Inferior parietal cortex (tissue), 1 donor: ENCODE measurements around the gene USP33.
"Not testable (repeated sequence)": the region's sequence is repeated elsewhere in the genome, so short reads cannot be mapped to it uniquely, and the experiment has no call there.

Source experiments
- DNase-seq: peaks from one replicate; pipeline ENCODE4 v3.0.0-alpha.2; 2016; ENCODE audit errors: extremely low spot score

Gene USP33

GRCh38 chr1:77671836-77672235 lies 87.8 kb downstream of the USP33 start:
- DNase-seq, result peak; percentile 52

GRCh38 chr1:77670330-77670729 lies 89.3 kb downstream of the USP33 start:
- DNase-seq, result no peak

- no peak for DNase-seq
Observed at GRCh38 chr1:77668924-77669449, 90.7 kb downstream of the USP33 start.

- DNase-seq, result no peak
Observed at GRCh38 chr1:77664939-77665516, 94.6 kb downstream of the USP33 start.

- DNase-seq, result no peak
Observed at GRCh38 chr1:77661696-77662095, 98.0 kb downstream of the USP33 start.

GRCh38 chr1:77659879-77660593 lies 99.6 kb downstream of the USP33 start:
- no peak for DNase-seq

GRCh38 chr1:77658271-77658670 lies 101.4 kb downstream of the USP33 start:
- DNase-seq, result no peak

GRCh38 chr1:77655431-77655974 lies 104.1 kb downstream of the USP33 start:
- DNase-seq, result no peak

GRCh38 chr1:77652970-77653516 lies 106.6 kb downstream of the USP33 start:
- no peak for DNase-seq

GRCh38 chr1:77652268-77652667 lies 107.4 kb downstream of the USP33 start:
- DNase-seq, result no peak

- DNase-seq, result no peak
Observed at GRCh38 chr1:77649127-77649526, 110.5 kb downstream of the USP33 start.

- DNase-seq, result not testable (repeated sequence)
Observed at GRCh38 chr1:77646224-77646623, 113.4 kb downstream of the USP33 start.
